Measurements from ENCODE around the gene FBN2. TPM values are rescaled to one million over a fixed set of nuclear protein-coding genes. Genes with fewer than 3 reads are reported as not detected.

Gene FBN2
- total RNA-seq, 1 experiment from 2014 or later, result 0.08 TPM

DNA sequence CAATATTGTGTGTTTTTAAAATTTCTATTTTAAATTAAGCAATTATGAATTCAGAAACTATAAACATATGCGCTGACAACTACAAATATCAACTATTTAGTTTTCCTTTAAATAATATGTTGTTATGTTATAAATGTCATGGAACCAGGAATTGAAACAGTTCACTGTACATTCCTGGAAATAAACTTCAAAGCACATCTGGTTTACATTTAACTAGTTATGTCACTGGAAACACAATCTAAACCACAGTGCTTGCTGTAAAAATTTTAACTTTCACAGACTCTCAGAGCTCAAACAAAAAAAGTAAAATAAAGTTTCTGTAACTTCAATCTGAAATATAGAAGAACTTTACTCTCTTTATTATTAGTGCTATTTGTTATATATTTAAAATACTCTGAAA lies 179.2 kb downstream of the FBN2 start:
- intact Hi-C loops (cut with micrococcal nuclease; ENCODE audit: unreplicated experiment), result no loop called here

DNA sequence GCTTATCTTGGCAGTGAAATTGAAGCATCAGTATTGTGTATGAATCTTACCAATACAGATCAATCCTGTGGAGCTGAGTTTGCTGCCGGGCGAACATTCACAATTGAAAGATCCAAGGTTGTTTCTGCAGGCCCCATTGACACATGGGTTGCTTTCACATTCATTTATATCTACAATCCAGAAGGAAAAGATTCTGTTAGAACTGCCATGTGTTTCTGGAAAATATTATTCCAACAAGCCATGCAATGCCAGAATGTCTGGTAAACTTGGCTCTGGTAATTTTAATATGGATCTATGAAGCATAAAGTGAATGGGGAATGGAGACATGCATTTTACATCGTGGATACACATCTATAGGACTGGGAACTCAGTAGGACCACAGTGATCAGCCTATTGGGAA lies 180.8 kb downstream of the FBN2 start:
- Histone ChIP-seq H3K4me1 (ENCODE audit: control insufficient read depth, insufficient read depth, low read length) (no peaks in the 10 kb centered on the region), H3K4me3 (ENCODE audit: low read depth in 2 of 2, low read length in 2 of 2) (no peak overlapping the region), H3K27me3 (ENCODE audit: control insufficient read depth, insufficient read depth, low read length) (no peaks in the 10 kb centered on the region), H3K9me3 (ENCODE audit: control insufficient read depth, insufficient read depth, low read depth, low read length) (no peaks in the 10 kb centered on the region), H3K27ac (ENCODE audit: low read length) (no peak overlapping the region), H3K36me3 (ENCODE audit: control insufficient read depth, insufficient read depth, low read length) (no peaks in the 10 kb centered on the region)
- no peak for DNase-seq (ENCODE audit: low read depth, low spot score)
- intact Hi-C loops (cut with micrococcal nuclease; ENCODE audit: unreplicated experiment), result no loop called here
- POLR2A ChIA-PET, result no interaction called here
- CTCF ChIA-PET, result no interaction called here
- TF ChIP-seq POLR2AphosphoS5 (IDR thresholded peaks at IDR 0.05; ENCODE audit: low read depth, low read length) (no peak), TCF7L2 (IDR thresholded peaks at IDR 0.05; ENCODE audit: low read depth, low read length) (no peak), SIN3A (IDR thresholded peaks at IDR 0.05; ENCODE audit: borderline replicate concordance, insufficient read depth, low read depth, low read length) (no peak)
- TF ChIP-seq, protein P1, sequence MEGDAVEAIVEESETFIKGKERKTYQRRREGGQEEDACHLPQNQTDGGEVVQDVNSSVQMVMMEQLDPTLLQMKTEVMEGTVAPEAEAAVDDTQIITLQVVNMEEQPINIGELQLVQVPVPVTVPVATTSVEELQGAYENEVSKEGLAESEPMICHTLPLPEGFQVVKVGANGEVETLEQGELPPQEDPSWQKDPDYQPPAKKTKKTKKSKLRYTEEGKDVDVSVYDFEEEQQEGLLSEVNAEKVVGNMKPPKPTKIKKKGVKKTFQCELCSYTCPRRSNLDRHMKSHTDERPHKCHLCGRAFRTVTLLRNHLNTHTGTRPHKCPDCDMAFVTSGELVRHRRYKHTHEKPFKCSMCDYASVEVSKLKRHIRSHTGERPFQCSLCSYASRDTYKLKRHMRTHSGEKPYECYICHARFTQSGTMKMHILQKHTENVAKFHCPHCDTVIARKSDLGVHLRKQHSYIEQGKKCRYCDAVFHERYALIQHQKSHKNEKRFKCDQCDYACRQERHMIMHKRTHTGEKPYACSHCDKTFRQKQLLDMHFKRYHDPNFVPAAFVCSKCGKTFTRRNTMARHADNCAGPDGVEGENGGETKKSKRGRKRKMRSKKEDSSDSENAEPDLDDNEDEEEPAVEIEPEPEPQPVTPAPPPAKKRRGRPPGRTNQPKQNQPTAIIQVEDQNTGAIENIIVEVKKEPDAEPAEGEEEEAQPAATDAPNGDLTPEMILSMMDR (IDR thresholded peaks at IDR 0.05), result no peak
- TF ChIP-seq, protein P2, sequence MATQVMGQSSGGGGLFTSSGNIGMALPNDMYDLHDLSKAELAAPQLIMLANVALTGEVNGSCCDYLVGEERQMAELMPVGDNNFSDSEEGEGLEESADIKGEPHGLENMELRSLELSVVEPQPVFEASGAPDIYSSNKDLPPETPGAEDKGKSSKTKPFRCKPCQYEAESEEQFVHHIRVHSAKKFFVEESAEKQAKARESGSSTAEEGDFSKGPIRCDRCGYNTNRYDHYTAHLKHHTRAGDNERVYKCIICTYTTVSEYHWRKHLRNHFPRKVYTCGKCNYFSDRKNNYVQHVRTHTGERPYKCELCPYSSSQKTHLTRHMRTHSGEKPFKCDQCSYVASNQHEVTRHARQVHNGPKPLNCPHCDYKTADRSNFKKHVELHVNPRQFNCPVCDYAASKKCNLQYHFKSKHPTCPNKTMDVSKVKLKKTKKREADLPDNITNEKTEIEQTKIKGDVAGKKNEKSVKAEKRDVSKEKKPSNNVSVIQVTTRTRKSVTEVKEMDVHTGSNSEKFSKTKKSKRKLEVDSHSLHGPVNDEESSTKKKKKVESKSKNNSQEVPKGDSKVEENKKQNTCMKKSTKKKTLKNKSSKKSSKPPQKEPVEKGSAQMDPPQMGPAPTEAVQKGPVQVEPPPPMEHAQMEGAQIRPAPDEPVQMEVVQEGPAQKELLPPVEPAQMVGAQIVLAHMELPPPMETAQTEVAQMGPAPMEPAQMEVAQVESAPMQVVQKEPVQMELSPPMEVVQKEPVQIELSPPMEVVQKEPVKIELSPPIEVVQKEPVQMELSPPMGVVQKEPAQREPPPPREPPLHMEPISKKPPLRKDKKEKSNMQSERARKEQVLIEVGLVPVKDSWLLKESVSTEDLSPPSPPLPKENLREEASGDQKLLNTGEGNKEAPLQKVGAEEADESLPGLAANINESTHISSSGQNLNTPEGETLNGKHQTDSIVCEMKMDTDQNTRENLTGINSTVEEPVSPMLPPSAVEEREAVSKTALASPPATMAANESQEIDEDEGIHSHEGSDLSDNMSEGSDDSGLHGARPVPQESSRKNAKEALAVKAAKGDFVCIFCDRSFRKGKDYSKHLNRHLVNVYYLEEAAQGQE (IDR thresholded peaks at IDR 0.05; ENCODE audit: insufficient read depth in 1 of 2, low read depth in 2 of 2, low read length in 1 of 2), result no peak
- in situ Hi-C loops (cut with HindIII; ENCODE audit: low pct_unique_long_range_greater_than_20kb, low sequenced_read_pairs), result no loop called here
- no peak for ATAC-seq
- no TSS peak for BruUV-seq (replicated peaks)

More for the DNA sequence above, 179.2 kb downstream of the FBN2 start:
- CTCF ChIA-PET, result no interaction called here
- Histone ChIP-seq H3K27me3 (ENCODE audit: control insufficient read depth, insufficient read depth, low read length) (no peaks in the 10 kb centered on the region), H3K9me3 (ENCODE audit: control insufficient read depth, insufficient read depth, low read depth, low read length) (no peaks in the 10 kb centered on the region), H3K27ac (ENCODE audit: low read length) (no peak overlapping the region), H3K4me1 (ENCODE audit: control insufficient read depth, insufficient read depth, low read length) (no peaks in the 10 kb centered on the region), H3K36me3 (ENCODE audit: control insufficient read depth, insufficient read depth, low read length) (no peaks in the 10 kb centered on the region), H3K4me3 (ENCODE audit: low read depth in 2 of 2, low read length in 2 of 2) (no peak overlapping the region)
- in situ Hi-C loops (cut with HindIII; ENCODE audit: low pct_unique_long_range_greater_than_20kb, low sequenced_read_pairs), result no loop called here
- POLR2A ChIA-PET, result no interaction called here
- ATAC-seq, result no peak
- BruUV-seq (replicated peaks), result no TSS peak
- DNase-seq (ENCODE audit: low read depth, low spot score), result no peak
- TF ChIP-seq POLR2AphosphoS5 (IDR thresholded peaks at IDR 0.05; ENCODE audit: low read depth, low read length) (no peak), SIN3A (IDR thresholded peaks at IDR 0.05; ENCODE audit: borderline replicate concordance, insufficient read depth, low read depth, low read length) (no peak), TCF7L2 (IDR thresholded peaks at IDR 0.05; ENCODE audit: low read depth, low read length) (no peak)
- TF ChIP-seq, protein P1 (IDR thresholded peaks at IDR 0.05), result no peak
- TF ChIP-seq, protein P2 (IDR thresholded peaks at IDR 0.05; ENCODE audit: insufficient read depth in 1 of 2, low read depth in 2 of 2, low read length in 1 of 2), result no peak
